HG03342 (cell line): ENCODE data around the gene CREB3.

ENCODE experiments used
- ATAC-seq: cut with Tn5 transposase; IDR thresholded peaks from one replicate; pipeline ENCODE4 v1.9.1; 2021; ENCODE audit warnings: mild to moderate bottlenecking, moderate library complexity; ENCODE audit not compliant: unreplicated experiment

The CREB3 gene

DNA sequence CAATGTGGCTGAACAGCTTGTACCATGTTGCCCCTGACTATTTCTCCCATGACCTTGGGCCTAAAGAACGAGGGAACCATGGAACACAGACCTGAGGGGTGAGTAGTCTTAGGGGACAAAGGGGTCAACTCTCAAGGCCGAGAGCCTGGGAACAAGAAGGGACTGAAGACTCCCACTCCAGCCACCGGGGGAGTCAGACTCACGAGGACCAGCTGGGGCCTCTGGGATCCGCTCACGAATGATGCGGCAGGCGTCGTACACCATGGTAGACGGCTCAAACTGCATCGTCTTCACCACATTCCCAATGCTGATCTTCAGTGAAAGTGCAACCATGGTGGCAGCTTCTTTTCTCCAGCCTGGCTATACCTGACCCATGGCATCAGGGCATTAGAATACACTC is 7.1 kb upstream of the CREB3 start:
- ATAC-seq: no peak

DNA sequence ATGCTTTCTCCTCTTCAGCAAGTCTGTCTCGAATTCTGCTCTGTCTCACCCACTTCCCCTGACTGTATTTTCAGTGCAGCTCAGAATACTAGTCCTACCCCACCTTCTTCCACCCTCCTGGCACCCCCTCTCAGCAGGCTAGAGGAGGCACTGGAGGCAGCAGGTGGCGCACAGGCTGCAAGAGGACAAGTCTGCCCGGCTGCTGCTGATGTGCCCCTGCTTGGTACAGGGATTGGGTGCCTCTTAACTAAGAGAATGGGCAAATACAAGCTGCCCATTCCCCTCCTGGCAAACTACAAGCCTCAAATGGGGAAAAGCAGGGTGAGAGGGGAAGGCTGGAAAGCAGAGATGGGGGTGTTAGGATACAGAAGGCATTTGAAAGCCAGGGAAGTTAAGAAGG is 5.5 kb upstream of the CREB3 start:
- no peak for ATAC-seq

GRCh38 chr9:35727676-35728040 is 4.8 kb upstream of the CREB3 start:
- no peak for ATAC-seq

GRCh38 chr9:35728041-35728971 is 4.2 kb upstream of the CREB3 start:
- no peak for ATAC-seq

DNA sequence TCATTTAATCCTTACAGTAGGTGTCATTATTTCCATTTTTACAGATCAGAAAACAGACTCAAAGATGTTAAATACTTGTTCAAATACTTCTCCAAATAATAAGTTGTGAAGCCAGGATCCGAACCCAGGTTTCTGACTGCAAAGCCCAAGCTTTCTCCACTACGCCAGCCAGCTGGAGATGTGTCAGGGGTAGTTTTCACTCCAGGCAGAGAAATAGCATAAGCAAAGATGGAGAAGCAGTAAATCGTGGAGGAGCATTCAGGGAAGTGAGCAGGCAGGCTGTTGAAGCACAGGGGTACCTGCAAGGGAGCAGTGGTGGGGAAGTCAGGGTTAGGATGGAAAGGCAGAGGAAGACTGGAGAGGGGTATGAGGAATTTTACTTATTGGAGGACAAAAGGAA is 3.4 kb upstream of the CREB3 start:
- no peak for ATAC-seq

GRCh38 chr9:35729700-35730485 is 2.6 kb upstream of the CREB3 start:
- no peak for ATAC-seq

DNA sequence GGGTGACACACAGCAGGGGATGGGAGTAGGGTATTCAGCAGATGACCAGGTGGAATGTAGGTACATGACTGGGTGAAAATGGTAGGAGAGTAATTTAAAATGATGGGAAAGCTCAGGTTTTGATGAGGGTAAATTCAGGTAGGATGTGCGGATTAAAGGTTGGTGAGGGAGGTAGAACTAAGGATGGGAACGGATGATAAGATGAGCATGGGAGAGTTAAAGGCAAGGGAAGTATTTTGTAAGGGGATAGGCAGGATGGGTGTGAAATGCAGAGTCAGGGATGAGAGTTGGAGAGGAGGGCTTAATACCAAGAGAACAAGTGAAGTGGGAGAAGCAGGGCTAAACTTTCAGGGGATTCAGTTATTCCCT is 2.0 kb upstream of the CREB3 start:
- ATAC-seq: no peak

DNA sequence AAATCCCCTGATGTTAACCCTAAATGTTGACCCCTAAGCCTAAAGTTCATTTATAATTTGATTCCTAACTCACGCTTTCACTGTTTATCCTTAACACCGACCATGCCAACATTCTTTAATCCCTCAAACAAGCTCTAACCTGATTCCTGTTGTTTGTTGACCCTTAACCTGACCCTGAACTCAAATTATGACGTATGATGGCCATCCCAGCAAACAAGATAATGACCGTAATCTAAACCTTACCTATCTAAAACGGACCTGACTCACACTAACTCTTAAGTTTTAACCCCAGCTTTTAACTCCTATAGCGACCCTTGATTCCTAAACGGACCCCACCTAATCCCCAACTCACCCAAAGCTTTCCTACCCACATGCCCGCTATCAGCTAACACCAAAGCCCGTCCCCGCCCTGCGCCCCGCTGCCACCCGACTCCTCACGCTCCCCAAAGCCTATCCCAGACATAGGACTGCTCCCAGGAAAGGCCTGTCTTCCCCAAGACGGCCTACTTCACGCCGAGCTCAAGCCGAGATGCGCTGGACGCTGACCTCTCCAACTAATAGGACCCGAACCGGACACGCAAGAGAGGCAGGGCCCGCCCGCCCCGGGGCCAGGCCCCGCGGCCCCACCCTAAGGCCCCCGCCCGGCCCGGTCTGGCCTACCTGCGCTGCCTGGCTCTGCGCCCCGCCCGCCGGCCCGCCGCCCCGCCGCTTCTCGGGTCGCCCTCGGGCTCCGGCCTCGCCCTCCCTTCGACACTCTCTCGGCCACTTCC is 866 bp upstream of the CREB3 start:
- ATAC-seq: no peak

DNA sequence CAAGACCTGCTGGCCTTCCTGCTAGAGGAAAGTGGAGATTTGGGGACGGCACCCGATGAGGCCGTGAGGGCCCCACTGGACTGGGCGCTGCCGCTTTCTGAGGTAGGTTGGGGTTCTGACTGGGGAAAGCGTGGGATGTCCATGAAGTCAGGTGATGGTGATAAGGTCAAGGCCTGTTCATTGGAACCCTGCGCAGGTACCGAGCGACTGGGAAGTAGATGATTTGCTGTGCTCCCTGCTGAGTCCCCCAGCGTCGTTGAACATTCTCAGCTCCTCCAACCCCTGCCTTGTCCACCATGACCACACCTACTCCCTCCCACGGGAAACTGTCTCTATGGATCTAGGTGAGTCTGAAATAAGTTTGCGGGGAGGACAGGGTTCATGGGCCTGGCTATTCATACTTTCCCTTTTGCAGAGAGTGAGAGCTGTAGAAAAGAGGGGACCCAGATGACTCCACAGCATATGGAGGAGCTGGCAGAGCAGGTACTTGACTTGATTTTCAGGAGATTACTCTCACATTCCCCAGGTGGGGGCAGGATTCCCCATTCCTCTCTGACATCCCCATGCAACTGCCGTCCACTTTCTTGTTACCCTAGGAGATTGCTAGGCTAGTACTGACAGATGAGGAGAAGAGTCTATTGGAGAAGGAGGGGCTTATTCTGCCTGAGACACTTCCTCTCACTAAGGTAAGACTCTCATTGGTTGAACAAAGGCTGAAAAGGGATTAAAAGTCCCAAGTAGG is 505 bp downstream of the CREB3 start:
- ATAC-seq: no peak

DNA sequence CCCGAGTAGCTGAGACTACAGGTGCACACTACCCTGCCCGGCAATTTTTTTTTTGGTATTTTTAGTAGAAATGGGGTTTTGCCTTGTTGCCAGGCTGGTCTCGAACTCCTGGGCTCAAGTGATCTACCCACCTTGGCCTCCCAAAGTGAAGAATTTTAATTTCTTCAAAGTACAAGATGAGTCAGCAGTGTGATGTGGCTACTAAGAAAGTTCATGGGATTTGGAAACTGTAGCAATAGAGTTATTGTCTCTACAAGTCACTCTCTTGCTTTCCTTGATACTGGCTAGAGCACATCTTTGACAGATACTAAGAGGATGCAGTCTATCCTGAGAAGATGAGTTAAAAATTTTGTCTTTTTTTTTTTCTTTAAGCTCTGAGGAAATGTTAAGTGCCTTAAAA is 1.6 kb downstream of the CREB3 start:
- ATAC-seq: no peak

- peak; percentile 18 for ATAC-seq
These were observed 3.8 kb downstream of the CREB3 start for GRCh38 chr9:35736201-35736633.

DNA sequence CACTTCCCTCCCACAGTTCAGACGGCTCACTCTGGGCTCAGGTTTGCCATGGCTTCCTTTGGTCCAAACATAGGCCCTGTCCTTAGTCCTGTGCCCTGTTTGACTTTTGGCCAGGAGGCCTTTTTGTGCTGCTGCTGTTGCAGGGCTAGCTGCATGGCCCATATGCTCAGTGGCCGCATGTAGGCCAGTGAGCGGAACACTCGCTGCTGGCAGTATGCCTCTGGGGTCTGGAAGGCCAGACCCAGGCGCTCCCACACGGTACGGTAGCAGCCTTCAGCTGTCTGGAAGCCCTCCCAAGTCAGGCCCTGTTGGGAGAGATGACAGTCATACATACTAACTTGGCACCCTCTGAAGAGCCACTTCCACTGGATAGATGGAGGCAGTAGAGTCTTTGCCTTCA is 4.7 kb downstream of the CREB3 start:
- no peak for ATAC-seq

GRCh38 chr9:35738186-35738585 is 5.7 kb downstream of the CREB3 start:
- ATAC-seq: no peak

DNA sequence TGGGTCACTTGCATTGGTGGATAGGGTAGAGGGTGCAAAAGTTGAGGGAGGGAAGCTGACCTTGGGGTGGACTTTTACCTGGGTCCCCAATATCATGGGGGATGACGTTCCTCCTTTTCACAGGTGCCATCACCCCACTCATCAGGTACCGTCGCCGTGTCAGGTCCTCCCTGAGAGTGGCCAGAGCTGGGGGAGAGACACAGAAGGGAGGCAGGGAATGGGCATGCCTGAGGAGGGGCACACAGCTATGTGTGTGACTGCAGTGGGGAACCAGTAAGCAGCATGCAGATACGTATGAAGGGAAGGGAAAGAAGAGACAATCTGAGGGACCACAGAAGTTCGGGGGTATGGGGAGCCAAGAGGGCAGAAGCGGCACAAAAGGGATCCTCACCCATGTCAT is 6.5 kb downstream of the CREB3 start:
- no peak for ATAC-seq

GRCh38 chr9:35740243-35740642 is 7.8 kb downstream of the CREB3 start:
- no peak for ATAC-seq

GRCh38 chr9:35741740-35742139 is 9.3 kb downstream of the CREB3 start:
- ATAC-seq: no peak

DNA sequence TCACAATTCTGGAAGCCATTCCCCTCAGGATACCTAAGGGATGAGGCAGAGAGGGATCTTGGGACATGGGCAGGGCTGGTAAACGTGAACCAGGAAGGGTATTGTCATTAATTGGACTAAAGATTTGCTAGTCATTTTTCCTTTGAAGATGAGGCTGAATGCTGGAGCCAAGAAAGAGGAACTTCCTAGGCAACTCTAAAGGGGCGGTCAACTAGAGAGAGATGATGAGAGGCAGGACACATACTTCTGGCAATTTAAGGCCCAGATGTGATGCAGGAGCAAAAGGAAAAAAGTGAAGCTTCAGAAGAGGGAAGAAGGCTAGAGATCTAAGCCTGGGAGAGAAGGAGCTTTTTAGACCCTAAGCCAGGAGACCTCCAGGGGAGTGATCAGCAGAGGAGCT is 11.0 kb downstream of the CREB3 start:
- ATAC-seq: no peak

- no peak for ATAC-seq
These were observed 11.5 kb downstream of the CREB3 start for GRCh38 chr9:35743880-35744518.

DNA sequence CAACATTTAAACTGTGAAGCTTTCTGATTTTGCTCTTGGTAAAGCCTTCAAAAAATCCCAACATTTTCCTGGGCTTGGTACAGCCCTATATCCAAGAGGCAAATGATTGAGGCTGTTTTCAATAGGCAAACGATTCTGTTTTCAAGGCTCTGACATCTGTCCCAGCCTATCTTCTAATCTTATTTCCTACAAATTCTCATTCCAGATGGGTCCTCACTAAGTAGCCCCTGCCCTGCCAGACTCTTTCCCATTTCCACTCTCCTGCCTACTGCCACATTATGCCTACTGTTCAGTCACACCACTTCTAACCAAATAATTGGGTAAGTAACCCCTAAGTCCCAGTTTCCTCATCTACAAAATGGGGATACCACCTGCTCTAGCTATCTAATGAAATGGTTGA is 13.1 kb downstream of the CREB3 start:
- no peak for ATAC-seq

GRCh38 chr9:35746583-35746982 is 14.1 kb downstream of the CREB3 start:
- no peak for ATAC-seq
